MG63 (cell line): Measurements from ENCODE around the gene DCAF11. TPM values are rescaled to one million over a fixed set of nuclear protein-coding genes. Genes with fewer than 3 reads are reported as not detected.

Source experiments
- DNase-seq: peaks from one replicate; pipeline ENCODE4 v3.0.0-alpha.2; 2020
- H3K27me3 ChIP-seq: fragments of 250-450 bp; sonication (Bioruptor Pico); 2 replicates; pipeline ENCODE4 v1.5.1; 2020; ENCODE audit warnings: mild to moderate bottlenecking, moderate library complexity
- H3K36me3 ChIP-seq: fragments of 250-450 bp; sonication (Bioruptor Pico); 2 replicates; pipeline ENCODE4 v1.5.1; 2020; ENCODE audit warnings: mild to moderate bottlenecking, moderate library complexity
- H3K4me3 ChIP-seq: fragments of 250-450 bp; sonication (Bioruptor Pico); 2 replicates; pipeline ENCODE4 v1.5.1; 2020; ENCODE audit warnings: mild to moderate bottlenecking, moderate library complexity
- H3K9me3 ChIP-seq: fragments of 250-450 bp; sonication (Bioruptor Pico); 2 replicates; pipeline ENCODE4 v1.5.1; 2020; ENCODE audit warnings: mild to moderate bottlenecking, moderate library complexity
- total RNA-seq: library from RNA; depleted of rRNA; stranded (reverse); fragments of >200 nt; shearing (Covaris generic); gene quantifications from 2 replicates; pipeline ENCODE4 v1.2.3, GENCODE V29; 2014; ENCODE audit warnings: low replicate concordance

DCAF11 gene
- total RNA-seq, 1 experiment from 2014 or later: 64.7 TPM

DNA sequence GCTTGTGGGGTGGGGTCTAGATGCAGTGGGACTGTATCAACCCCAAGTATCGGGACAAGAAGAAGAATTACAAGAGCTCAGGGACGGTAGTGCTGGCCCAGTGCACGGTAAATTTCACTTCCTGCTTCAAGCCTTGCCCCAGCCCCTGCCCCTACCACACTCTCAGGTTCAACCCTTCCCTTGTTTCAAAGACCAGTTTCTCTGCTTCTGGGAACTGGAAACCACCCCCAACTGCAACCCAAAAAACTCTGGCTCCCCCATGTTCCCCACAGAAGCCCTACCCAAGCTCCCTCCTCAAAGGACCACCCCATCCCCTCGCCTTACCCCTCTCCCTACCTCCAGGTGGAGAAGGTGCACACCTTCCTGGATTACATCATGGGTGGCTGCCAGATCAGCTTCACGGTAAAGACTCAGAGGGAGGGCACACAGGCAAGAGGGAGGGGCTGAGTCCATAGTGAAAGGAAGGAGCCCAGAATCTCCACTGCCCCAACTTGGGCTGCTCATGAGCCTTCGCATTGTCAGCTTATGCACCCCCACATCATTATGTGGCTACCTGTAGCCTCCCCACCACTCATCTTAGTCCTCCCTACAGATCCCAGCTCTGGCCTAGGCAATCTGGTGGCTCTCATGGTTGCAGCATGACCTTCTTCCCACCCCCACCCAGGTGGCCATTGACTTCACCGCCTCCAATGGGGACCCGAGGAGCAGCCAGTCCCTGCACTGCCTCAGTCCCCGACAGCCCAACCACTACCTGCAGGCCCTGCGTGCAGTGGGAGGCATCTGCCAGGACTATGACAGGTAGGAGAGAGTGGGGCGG is 38.9 kb upstream of the DCAF11 start:
- no peak overlapping the region for H3K4me3 ChIP-seq
- DNase-seq: no peak
- H3K9me3 ChIP-seq: no peaks in the 10 kb centered on the region
- no peaks in the 10 kb centered on the region for H3K36me3 ChIP-seq
- H3K27me3 ChIP-seq: no peaks in the 10 kb centered on the region

DNA sequence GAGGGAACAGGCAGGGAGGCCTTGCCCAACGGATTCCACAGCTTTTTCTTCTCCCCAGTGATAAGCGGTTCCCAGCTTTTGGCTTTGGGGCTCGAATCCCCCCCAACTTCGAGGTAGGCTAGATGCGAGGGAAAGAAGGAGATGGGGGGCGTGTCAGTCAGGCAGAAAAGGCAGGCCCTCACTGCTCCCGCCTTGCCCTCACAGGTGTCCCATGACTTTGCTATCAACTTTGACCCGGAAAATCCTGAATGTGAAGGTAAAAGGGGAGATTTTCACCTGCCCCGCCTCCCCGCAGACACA is 38.3 kb upstream of the DCAF11 start:
- H3K36me3 ChIP-seq: no peaks in the 10 kb centered on the region
- H3K9me3 ChIP-seq: no peaks in the 10 kb centered on the region
- H3K27me3 ChIP-seq: no peaks in the 10 kb centered on the region
- H3K4me3 ChIP-seq: no peak overlapping the region
- no peak for DNase-seq

DNA sequence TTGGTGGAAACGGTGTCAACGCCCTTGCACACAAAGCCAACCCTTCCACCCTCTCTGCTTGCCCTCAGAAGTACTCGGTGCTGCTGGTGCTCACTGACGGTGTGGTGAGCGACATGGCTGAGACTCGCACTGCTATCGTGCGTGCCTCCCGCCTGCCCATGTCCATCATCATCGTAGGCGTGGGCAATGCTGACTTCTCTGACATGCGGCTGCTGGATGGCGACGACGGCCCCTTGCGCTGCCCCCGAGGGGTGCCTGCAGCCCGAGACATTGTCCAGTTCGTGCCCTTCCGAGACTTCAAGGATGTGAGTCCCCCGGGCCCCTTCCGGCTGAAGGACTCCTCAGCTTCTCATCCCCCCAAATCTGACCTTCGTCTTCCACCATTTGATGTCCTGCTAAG is 37.5 kb upstream of the DCAF11 start:
- Histone ChIP-seq H3K4me3 (no peak overlapping the region), H3K36me3 (no peaks in the 10 kb centered on the region), H3K9me3 (no peaks in the 10 kb centered on the region), H3K27me3 (no peaks in the 10 kb centered on the region)
- DNase-seq: no peak

DNA sequence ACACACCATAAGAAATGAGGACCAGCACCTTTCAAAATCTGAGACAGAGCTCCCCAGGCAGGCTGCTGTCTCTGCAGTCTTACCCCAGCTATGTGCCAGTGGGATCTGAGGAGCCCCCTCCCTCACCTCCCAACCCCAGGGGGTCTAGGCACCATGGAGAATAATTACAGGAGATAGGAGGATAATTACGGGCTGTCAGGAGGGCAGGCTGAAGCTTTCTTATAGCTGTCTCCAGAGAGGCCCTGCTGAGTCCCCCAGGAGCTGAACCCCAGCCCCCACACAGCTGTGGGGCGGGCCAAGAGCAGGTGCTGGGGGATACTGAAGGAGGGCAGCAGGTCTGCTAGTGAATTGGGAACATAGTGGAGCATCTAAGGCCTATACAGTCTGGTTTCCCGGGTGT is 36.4 kb upstream of the DCAF11 start:
- no peaks in the 10 kb centered on the region for H3K27me3 ChIP-seq
- H3K36me3 ChIP-seq: no peaks in the 10 kb centered on the region
- H3K9me3 ChIP-seq: no peaks in the 10 kb centered on the region
- no peak for DNase-seq
- no peak overlapping the region for H3K4me3 ChIP-seq

DNA sequence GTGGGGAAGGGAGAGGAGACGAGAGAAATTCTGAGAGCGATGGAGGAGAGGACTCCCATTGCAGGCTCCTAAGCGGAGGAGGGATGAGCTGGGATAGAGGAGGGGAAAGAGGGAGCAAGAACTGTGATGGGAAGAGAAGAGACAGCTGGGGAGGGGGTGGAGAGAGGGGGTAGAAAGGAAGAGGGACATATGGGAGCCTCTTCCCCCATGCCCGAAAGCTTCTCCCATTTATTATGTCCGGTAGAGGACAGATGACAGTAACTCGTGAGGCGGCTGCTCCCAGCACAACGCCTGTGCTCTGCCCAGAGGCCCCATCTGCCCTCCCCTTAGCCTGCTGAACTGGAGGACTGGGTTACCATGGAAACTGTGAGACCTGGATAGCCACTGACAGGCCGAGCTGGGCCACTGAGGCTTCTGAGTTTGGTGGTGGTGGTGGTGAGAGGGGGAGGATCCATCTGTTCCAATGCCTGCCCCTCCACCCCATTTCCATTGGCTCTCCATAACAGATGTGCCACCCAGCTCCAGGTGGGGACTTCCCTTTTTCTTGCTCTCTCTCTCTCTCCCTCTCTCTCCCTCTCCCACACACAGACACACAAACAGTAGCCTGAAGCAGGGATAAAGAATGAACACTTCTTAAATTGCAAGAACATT is 35.0 kb upstream of the DCAF11 start:
- no peak for DNase-seq
- H3K36me3 ChIP-seq: no peaks in the 10 kb centered on the region
- H3K4me3 ChIP-seq: no peak overlapping the region
- H3K9me3 ChIP-seq: no peaks in the 10 kb centered on the region
- no peaks in the 10 kb centered on the region for H3K27me3 ChIP-seq

DNA sequence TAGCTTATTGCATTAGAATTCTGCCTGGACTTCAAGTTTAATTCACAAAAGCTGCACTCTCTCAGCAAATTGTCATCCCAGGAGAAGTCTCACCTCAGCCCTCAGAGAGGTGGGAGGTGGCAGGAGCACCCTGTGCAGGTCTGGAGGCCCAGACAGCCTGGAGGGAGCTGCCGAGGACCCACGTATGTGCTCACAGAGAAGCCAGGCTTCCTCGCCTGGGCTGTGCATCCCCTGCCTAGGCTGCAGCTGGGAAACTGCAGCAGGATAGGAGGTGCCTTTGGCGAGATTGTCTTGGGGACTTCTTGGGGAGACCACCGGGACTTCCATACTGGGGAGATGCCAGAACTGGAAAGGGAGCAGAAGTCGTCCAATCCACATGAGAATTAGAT is 34.4 kb upstream of the DCAF11 start:
- Histone ChIP-seq H3K4me3 (no peak overlapping the region), H3K27me3 (no peaks in the 10 kb centered on the region), H3K36me3 (no peaks in the 10 kb centered on the region), H3K9me3 (no peaks in the 10 kb centered on the region)
- DNase-seq: no peak

DNA sequence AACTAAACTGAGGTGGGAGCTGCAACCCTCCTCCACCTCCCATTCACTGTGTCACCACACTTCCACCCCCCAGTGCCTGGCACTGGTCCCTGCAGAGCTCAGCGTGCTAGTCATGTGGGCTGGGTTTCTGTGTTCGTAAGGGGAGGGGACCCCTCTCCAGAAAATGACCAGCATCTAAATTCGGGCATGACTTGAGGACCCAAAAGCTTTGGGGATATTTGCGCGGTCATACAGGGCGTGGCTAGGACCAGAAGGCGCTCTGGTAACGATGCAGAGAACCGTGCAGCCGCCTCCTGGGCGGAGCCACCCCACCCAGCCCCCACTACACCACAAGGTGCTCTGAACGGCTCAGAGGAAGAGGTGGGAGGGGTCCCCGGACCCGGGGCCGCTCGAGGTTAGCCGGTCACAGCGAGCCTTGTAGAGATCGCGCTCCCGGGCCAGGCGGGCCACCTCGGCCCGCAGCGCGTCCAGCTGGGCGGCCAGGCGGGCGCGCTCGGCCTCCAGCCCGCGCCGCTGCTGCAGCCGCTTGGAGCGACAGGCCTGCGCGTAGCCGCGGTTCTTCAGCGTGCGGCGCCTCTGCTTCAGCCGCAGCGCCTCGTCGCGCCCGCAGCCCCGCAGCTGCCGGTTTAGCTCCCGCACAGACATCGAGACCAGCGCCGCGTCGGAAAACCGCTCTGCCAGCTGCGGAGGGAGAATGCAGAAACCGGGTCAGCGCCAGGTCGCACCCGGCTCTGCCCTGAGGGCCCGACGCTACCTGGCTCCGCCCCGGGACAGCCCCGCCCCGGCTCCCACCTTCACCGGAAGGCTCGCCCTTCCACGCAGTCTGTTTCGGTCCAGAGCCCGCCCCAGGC is 33.5 kb upstream of the DCAF11 start:
- Histone ChIP-seq H3K9me3 (no peaks in the 10 kb centered on the region), H3K27me3 (no peaks in the 10 kb centered on the region), H3K36me3 (no peaks in the 10 kb centered on the region), H3K4me3 (peak overlapping the region; percentile 43)
- peak; percentile 38 for DNase-seq

DNA sequence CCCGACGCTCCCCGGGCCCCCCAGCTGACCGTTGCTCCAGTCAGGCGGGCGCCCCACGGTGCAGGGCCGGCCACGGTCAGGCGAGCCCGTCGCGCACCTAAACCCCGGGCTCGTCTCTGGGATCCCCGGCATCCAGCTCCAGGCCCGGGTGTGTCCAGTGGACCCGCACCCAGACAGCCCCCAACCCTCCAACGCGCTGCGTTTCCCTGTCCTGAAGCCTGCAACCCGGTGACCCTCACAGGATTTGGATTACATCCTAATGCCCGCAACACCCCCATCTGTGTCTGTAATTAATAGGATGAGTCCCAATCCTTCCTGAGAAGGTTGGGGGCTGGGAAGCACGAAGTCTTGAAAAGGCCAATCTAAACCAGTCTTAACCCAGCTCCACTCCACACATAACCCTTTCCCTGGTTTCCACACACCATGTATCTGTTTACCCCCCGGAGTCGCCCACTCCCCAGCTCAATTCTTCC is 32.8 kb upstream of the DCAF11 start:
- no peaks in the 10 kb centered on the region for H3K9me3 ChIP-seq
- no peaks in the 10 kb centered on the region for H3K36me3 ChIP-seq
- H3K4me3 ChIP-seq: no peak overlapping the region; the same call in 1 of the 2 replicates
- no peak for DNase-seq
- no peaks in the 10 kb centered on the region for H3K27me3 ChIP-seq

DNA sequence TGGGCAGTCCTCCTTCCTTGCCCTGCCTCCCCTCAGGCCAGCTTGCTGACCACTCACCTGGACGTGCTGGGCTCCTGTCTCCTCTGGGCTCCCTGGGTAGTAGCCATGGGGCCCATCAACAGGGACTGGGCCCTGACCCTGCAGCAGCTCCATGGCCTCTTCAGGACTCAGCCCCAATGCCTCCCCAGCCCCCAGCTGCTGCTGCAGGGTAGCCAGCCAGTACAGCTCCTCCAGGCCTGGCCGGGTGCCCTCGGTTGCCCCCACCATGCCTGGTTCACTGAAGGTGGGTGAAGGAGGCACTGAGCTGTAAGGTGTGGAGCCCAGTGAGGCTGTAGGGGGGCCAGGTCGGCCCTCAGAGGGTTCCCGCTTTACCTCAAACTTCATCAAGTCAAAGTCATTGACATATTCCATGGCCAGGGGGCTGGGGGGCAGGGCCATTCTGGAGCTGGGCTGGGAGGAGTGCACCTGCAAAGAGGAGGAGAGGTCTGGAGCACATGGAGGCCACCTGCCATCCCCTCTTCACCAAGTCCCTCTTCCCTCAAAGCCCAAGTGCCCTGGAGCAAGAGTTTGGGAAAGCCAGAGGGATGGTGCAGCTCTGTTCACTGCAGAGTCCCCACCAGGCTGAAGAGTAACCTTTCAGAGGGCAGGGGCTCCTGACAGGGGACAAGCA is 32.0 kb upstream of the DCAF11 start:
- H3K9me3 ChIP-seq: no peaks in the 10 kb centered on the region
- H3K36me3 ChIP-seq: no peaks in the 10 kb centered on the region
- no peak for DNase-seq
- no peaks in the 10 kb centered on the region for H3K27me3 ChIP-seq
- no peak overlapping the region for H3K4me3 ChIP-seq

DNA sequence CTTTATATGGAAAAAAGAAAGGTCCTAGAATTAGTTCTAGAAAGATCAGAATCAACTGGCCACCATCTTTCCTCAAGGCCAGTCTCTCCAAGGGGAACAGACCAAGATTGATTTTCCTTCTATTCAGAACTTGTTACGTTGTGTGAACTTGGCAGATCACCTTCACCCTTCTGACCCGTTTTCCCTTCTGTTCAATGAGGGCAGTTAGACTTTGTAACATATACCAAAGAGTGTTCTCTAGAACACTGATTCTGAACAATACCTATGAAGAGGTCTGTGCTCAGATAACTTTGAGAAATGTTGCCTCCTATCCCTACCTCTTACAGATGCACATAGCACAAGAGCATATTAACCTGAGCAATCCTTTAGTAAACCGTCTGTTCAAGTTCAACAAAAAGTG is 31.1 kb upstream of the DCAF11 start:
- Histone ChIP-seq H3K27me3 (no peaks in the 10 kb centered on the region), H3K36me3 (no peaks in the 10 kb centered on the region), H3K4me3 (no peak overlapping the region), H3K9me3 (no peaks in the 10 kb centered on the region)
- DNase-seq: no peak

DNA sequence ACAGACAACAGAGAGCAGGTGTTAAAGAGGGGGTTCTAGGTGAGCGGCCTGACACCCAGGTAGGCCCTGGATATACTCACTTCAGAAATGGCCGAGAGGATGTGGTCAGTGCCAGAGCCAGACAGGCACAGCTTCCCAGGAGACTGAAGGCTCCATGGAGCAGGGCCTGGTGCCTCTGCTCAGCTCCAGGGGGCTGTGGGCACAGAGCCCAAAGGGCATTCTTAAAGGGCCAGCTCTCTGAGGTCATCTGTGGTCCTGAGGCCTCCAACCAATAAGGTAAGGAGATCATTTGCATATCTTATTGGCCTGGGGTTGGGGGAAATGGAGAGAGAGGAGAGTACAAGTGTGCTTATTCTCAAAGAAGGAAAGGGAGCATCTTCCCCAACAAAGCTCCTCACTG is 30.1 kb upstream of the DCAF11 start:
- DNase-seq: no peak

DNA sequence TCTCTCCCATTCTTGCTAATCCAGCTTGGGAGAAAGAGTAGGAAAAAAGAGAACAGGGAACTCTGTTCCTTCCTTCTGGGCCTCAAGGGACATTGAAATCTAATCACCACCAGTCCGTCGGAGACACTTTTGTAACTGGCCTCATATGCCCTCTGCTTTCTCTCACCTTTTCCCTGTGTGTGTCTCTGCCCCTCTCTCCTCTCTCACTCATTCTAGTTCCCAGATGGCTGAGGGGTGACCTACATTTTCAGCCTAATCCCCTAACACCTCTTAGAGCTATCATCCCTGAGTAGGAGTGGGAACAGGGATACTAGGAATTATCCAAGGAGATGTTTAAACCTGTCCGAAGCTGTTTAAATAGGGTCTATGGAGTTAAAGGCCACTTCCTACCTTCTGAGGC is 29.4 kb upstream of the DCAF11 start:
- no peak for DNase-seq
- Histone ChIP-seq H3K9me3 (no peaks in the 10 kb centered on the region), H3K27me3 (no peaks in the 10 kb centered on the region)

More for the DNA sequence above, 30.1 kb upstream of the DCAF11 start:
- Histone ChIP-seq H3K27me3 (no peaks in the 10 kb centered on the region), H3K9me3 (no peaks in the 10 kb centered on the region), H3K4me3 (no peak overlapping the region), H3K36me3 (no peaks in the 10 kb centered on the region)

DNA sequence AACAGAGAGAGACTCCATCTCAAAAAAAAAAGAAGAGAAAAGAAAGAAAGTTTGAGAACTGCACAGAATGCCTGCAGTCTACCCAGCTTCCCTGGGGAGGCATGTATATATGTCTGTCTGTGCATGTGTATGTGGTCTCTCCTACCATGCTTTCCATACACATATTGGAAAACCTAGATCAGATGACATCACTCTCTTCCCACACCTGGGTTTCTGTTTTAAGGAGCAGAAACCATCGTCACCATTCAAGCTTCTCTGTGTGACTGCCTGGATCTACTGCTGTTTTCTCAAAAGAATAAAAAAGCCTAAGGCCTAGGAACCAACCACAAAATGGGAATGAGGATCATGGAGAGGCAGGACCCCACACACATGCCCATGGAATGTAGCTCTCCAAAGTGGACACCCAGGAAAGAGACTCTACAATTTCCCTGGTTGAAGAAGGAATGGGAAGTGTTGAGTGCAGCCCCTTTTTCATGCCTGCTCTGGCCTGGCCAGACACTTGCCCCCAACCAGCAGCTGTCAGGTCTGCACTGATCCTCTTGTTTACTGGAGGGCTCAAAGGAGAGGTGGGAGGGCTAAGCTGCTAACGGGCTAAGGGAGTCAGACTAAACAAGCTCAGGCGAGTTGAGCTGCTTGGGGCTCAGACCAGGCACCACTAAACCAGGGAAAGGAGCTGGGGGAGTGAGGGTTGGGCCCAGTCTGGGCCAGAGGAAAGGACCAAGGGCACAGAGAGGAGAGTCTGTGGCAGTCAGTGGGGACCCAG is 28.2 kb upstream of the DCAF11 start:
- Histone ChIP-seq H3K36me3 (no peaks in the 10 kb centered on the region), H3K4me3 (no peak overlapping the region), H3K27me3 (no peaks in the 10 kb centered on the region), H3K9me3 (no peaks in the 10 kb centered on the region)
- DNase-seq: no peak

More for the DNA sequence above, 29.4 kb upstream of the DCAF11 start:
- H3K4me3 ChIP-seq: no peak overlapping the region
- no peaks in the 10 kb centered on the region for H3K36me3 ChIP-seq

DNA sequence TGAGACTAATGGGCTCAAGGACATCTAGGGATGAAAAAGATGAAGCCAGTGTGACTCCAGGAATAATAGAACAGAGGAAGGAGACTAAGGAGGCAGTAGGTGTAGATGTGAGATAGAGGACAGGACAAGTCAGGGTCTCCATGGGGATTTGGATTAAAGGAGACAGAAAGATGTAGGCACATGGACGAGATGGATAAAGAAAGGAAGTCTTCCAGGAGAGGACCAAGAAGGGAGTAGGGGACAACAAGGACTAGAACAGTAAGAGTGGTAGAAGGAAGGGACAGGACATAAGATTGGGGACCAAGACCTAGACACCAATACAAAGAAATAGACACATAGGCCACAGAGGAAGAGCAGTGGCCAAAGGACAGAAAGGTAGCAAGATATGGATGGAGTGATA is 27.6 kb upstream of the DCAF11 start:
- no peak for DNase-seq
- Histone ChIP-seq H3K27me3 (no peaks in the 10 kb centered on the region), H3K36me3 (no peaks in the 10 kb centered on the region), H3K4me3 (no peak overlapping the region), H3K9me3 (no peaks in the 10 kb centered on the region)

DNA sequence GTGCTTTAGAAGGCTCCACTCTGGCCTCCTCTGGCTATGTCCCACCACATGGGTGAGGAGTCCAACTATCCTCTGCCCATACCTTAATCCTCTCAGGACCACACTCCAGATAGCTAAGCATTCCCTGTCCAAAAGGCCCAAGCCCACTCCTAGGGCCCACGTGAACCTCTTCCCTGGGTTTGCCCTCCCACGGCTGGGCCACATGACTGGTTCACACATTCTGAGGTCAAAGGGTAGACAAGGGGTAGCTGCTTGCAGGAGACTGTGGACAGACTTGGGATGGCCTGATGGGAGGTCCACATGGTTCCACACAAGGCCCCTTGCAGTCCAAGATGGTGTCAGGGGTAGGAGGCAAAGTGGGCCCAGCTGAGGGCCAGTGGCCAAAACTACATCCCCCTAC is 26.5 kb upstream of the DCAF11 start:
- DNase-seq: no peak
- H3K9me3 ChIP-seq: no peaks in the 10 kb centered on the region

DNA sequence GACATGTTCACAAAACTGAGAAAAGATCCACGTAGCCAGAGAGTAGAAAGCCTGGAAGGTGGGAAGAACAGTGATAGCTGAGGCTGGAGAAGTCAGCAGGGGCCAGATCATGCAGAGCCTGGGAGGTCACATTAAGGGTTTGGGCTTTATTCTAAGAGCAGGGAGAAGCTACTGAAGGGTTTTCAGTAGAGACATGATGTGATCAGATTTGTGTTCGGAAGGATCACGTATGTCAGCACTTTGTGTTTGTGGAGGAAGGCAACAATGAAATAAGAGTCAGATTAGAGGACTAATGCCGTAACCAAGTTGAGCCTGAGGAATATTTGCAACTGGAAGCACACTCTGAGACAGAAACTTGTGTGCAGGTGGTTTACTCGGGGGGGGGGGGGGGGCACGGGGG is 24.7 kb upstream of the DCAF11 start:
- no peaks in the 10 kb centered on the region for H3K36me3 ChIP-seq
- H3K9me3 ChIP-seq: no peaks in the 10 kb centered on the region
- DNase-seq: no peak
- no peaks in the 10 kb centered on the region for H3K27me3 ChIP-seq
- no peak overlapping the region for H3K4me3 ChIP-seq

More for the DNA sequence above, 26.5 kb upstream of the DCAF11 start:
- no peak overlapping the region for H3K4me3 ChIP-seq
- H3K36me3 ChIP-seq: no peaks in the 10 kb centered on the region
- no peaks in the 10 kb centered on the region for H3K27me3 ChIP-seq
